Measurements from ENCODE around the gene ESF1.

Gene ESF1

GRCh38 chr20:13701486-13701885 lies 83.2 kb downstream of the ESF1 start:
- TF ChIP-seq JUND (IDR thresholded peaks at IDR 0.05; ENCODE audit: low read depth), result no peak
- peak in 1 of 2 experiments; percentile 7 for DNase-seq (ENCODE audit: low read depth in 1 of 2, low spot score in 1 of 2)
- in situ Hi-C loops (cut with HindIII; ENCODE audit: low pct_unique_long_range_greater_than_20kb, low sequenced_read_pairs), result no loop called here

- in situ Hi-C loops (cut with HindIII; ENCODE audit: low pct_unique_long_range_greater_than_20kb, low sequenced_read_pairs), result no loop called here
- DNase-seq (ENCODE audit: low read depth in 1 of 2, low spot score in 1 of 2), result no peak
- TF ChIP-seq JUND (IDR thresholded peaks at IDR 0.05; ENCODE audit: low read depth), result no peak
Observed at GRCh38 chr20:13700761-13701160, 84.0 kb downstream of the ESF1 start.

GRCh38 chr20:13694420-13695150 lies 90.1 kb downstream of the ESF1 start:
- TF ChIP-seq JUND (IDR thresholded peaks at IDR 0.05; ENCODE audit: low read depth), result no peak

DNA sequence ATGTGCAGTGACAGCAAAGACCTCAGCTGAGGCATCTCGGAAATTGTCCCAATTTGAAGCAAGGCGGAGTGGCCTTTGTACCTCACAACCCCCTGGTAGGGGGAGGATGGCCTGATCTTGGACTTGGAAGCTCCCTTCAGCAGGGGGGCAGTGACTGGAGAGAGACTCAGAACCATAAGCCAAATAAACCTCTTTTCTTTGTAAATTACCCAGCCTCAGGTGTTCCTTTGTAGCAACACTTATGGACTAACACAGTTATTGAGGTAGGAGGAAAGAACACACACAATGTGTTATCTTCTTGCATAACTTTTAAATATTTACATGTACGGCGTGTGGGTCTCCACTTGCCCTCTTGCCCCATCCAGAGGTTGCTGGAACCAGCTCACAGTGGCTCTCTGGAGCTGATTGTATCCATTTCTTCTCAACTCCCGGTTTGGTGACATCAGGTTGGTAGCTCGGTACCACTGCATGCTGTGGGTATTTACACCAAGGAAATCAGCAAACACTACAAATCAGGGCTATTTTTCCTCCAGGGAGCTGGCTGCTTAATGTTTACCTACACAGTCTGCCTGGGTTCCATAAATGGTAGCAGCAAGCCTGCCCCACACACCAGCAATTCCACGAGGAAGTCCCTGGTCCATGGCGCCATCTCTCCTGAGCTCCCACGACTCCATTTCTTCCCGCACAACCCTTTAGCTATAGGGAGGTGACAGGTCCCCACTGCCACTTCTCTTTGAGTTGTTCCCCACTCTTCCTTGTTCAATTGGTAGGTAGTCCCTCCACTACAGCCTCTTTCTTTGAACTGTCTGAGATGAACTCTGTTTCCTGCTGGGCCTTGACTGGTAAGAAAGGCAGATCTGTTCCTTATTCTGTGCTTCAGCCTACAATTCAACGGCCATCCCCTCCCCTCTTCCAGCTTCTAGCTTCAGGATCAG lies 91.7 kb downstream of the ESF1 start:
- in situ Hi-C loops (cut with HindIII; ENCODE audit: low pct_unique_long_range_greater_than_20kb, low sequenced_read_pairs), result no loop called here
- no peak for TF ChIP-seq JUND (IDR thresholded peaks at IDR 0.05; ENCODE audit: low read depth)
- DNase-seq (ENCODE audit: low read depth in 1 of 2, low spot score in 1 of 2), result no peak

More at GRCh38 chr20:13694420-13695150, 90.1 kb downstream of the ESF1 start:
- DNase-seq (ENCODE audit: low read depth in 1 of 2, low spot score in 1 of 2), result no peak
- in situ Hi-C loops (cut with HindIII; ENCODE audit: low pct_unique_long_range_greater_than_20kb, low sequenced_read_pairs), result no loop called here

GRCh38 chr20:13690943-13691342 lies 93.8 kb downstream of the ESF1 start:
- no peak for TF ChIP-seq JUND (IDR thresholded peaks at IDR 0.05; ENCODE audit: low read depth)
- in situ Hi-C loops (cut with HindIII; ENCODE audit: low pct_unique_long_range_greater_than_20kb, low sequenced_read_pairs), result no loop called here

DNA sequence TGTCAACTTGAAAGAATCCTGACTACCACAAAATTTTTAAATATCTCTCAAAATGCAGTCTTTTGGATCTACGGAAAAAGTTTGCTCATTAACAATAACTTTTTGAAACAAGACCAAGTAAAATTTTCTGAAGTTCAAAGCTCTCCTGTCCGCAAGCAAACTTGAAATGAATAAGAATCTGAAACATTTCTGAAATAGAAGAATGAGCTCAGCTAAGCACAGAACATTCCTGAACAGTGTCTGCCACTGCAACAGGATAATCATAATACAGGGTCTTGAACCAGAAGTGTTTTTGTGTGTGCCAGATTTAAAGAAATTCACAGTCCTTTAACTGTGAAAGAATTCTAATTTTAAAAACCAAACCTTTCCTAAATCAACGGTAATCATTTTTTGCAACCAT lies 96.9 kb downstream of the ESF1 start:
- TF ChIP-seq JUND (IDR thresholded peaks at IDR 0.05; ENCODE audit: low read depth), result no peak
- DNase-seq (ENCODE audit: low read depth in 1 of 2, low spot score in 1 of 2), result no peak
- in situ Hi-C loops (cut with HindIII; ENCODE audit: low pct_unique_long_range_greater_than_20kb, low sequenced_read_pairs), result no loop called here

More at GRCh38 chr20:13690943-13691342, 93.8 kb downstream of the ESF1 start:
- DNase-seq (ENCODE audit: low read depth in 1 of 2, low spot score in 1 of 2), result no peak

DNA sequence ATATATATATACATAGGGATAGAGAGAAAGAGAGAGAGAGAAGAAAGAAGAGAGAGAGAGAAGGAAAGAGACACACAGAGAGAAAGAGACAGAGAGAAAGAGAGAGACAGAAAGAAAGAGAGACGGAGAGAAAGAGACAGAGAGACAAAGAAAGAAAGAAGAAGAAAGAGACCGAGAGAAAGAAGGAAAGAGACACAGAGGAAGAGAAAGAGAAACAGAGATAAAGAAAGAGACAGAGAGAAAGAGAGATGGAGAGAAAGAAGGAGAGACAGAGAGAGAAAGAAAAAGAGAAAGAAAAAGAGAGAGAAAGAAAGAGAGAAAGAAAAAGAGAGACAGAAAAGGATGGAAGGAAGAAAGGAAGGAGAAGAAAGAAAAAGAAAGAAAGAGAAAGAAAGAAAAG lies 99.1 kb downstream of the ESF1 start:
- in situ Hi-C loops (cut with HindIII; ENCODE audit: low pct_unique_long_range_greater_than_20kb, low sequenced_read_pairs), result no loop called here
- no peak for DNase-seq (ENCODE audit: low read depth in 1 of 2, low spot score in 1 of 2)
- no peak for TF ChIP-seq JUND (IDR thresholded peaks at IDR 0.05; ENCODE audit: low read depth)

DNA sequence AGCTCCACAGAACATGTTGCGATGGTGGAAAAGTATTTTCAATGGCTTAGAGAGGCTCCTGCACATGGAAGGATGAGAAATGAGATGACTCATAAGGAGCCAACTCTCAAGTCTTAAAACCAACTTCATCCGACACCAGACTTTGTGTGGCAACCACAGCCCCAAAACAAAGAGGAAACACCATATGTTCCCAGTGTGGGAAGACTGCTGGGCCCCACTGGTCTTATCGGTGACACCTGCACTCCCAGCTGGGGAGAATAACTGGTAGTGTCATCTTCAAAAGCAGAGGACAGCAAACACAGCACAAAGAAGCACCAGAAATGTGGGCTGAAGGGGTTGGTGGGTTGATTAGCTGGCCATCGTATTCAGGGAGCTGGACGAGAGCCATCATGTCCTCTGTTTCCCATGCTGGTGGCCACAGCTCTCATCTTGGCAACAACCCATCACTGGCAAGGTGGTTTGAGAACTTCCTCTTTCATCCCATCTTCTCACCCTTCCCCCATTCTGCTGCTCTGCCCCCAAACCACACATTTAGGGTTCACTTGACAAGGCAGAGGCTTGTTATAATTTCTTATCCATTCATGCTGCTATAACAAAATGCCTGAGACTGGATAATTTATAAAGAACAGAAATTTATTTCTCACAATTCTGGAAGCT lies 100.0 kb downstream of the ESF1 start:
- no peak for DNase-seq (ENCODE audit: low read depth in 1 of 2, low spot score in 1 of 2)
- TF ChIP-seq JUND (IDR thresholded peaks at IDR 0.05; ENCODE audit: low read depth), result no peak
- in situ Hi-C loops (cut with HindIII; ENCODE audit: low pct_unique_long_range_greater_than_20kb, low sequenced_read_pairs), result no loop called here

GRCh38 chr20:13683833-13684232 lies 100.9 kb downstream of the ESF1 start:
- in situ Hi-C loops (cut with HindIII; ENCODE audit: low pct_unique_long_range_greater_than_20kb, low sequenced_read_pairs), result no loop called here

DNA sequence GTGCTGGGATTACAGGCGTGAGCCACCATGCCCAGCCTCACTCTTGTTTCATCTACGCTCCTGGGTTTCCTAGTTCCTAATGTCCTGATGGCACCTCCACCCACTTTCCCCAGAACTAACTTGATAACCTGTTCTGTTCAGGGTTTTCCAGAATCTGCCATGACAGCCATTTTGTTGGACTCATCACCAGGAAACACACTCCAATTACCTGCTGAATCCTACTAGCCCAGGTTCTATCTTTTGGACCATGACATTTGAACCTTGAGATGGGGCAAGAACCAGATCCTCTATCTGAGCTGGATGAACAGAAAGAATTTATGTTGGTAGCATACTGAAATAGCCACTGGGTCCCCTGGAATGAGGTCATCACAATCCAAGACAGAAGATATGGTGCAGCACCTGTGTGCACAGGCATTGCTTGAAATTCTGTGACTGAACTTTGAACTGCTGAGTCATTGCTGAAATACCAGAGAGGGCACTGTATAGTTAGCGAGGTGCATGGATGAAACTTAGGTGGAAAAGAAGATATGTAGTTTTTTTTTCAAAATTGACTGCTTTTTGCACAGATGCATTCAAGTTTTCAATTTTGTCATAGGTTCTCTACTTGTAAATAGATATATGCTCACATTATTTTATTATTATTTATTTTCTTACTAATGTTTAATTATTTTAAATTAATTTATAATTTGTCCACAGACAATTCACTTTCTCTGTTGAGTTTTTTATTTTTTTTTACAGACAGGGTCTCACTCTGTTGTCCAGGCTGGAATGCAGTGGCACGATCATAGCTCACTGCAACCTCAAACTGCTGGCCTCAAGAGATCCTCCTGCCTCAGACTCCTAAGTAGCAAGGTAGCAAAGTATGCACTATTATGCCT lies 103.2 kb downstream of the ESF1 start:
- no peak for DNase-seq (ENCODE audit: low read depth in 1 of 2, low spot score in 1 of 2)
- in situ Hi-C loops (cut with HindIII; ENCODE audit: low pct_unique_long_range_greater_than_20kb, low sequenced_read_pairs), result no loop called here
- TF ChIP-seq JUND (IDR thresholded peaks at IDR 0.05; ENCODE audit: low read depth), result no peak

More at GRCh38 chr20:13683833-13684232, 100.9 kb downstream of the ESF1 start:
- no peak for DNase-seq (ENCODE audit: low read depth in 1 of 2, low spot score in 1 of 2)
- no peak for TF ChIP-seq JUND (IDR thresholded peaks at IDR 0.05; ENCODE audit: low read depth)

DNA sequence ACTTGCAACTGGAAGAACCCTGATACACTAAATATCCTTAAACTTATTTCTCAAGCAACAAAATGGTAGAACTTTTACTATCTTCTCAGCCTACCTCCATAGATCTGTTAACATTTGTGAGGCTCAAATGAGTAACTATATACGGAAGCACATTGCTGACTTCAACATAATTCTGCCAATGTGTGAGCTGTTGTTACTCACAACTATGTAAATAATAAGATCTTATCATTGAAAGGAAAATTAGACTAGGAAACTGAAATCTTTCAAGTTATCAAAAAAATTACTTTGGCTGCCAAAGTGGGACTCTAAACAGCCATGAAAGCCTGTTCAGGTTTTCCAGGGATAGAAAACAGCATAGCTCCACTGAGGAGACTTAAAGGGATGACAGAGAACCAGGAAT lies 105.8 kb downstream of the ESF1 start:
- in situ Hi-C loops (cut with HindIII; ENCODE audit: low pct_unique_long_range_greater_than_20kb, low sequenced_read_pairs), result no loop called here
- no peak for DNase-seq (ENCODE audit: low read depth in 1 of 2, low spot score in 1 of 2)
- no peak for TF ChIP-seq JUND (IDR thresholded peaks at IDR 0.05; ENCODE audit: low read depth)

DNA sequence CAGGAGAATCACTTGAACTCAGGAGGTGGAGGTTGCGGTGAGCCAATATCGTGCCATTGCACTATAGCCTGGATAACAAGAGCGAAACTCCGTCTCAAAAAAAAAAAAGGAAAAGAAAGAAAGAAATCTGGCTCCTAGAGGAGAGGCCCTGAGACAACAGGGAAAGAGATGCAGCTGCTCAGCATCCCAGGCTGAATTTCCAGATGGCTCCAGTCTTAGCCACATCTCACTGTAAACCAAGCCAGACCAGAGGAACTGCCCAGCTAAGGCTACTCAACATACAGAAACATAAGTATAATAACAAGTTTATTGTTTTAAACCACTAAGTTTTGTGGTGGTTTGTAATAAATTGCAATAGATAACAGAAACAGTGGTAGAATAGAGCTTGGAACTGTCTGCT lies 107.5 kb downstream of the ESF1 start:
- TF ChIP-seq JUND (IDR thresholded peaks at IDR 0.05; ENCODE audit: low read depth), result no peak
- DNase-seq (ENCODE audit: low read depth in 1 of 2, low spot score in 1 of 2), result no peak
- in situ Hi-C loops (cut with HindIII; ENCODE audit: low pct_unique_long_range_greater_than_20kb, low sequenced_read_pairs), result no loop called here

All from T47D (cell line).